MM.1S (cell line): Measurements from ENCODE around the gene ANGPT4.

Source experiments
- CTCF ChIP-seq: fragments of 300-600 bp; sonication (generic); IDR thresholded peaks from 2 replicates; pipeline ENCODE4 v1.5.1; 2016; ENCODE audit warnings: antibody characterized with exemption, low read length, mixed read lengths
- EZH2 ChIP-seq: fragments of 300-600 bp; sonication (generic); optimal IDR thresholded peaks from 2 replicates; pipeline ENCODE3; 2017; ENCODE audit warnings: low read depth, mild to moderate bottlenecking, antibody characterized with exemption, low read length, mixed read lengths
- EZH2phosphoT487 ChIP-seq: fragments of 300-600 bp; sonication (generic); IDR thresholded peaks from 2 replicates; pipeline ENCODE4 v1.6.1; 2018; ENCODE audit warnings: antibody characterized with exemption, low read length

- no peak for TF ChIP-seq EZH2
- TF ChIP-seq CTCF = no peak
- TF ChIP-seq EZH2phosphoT487 = no peak
Observed at GRCh38 chr20:871436-871835, 44.7 kb downstream of the ANGPT4 start.
